LHCN-M2 (cell line): ENCODE data around the gene HBS1L. TPM values are rescaled to one million over a fixed set of nuclear protein-coding genes. Genes with fewer than 3 reads are reported as not detected.

Experiments
- DNase-seq: peaks from one replicate; pipeline ENCODE4 v3.0.0-alpha.2; 2012; ENCODE audit warnings: low read depth
- polyA plus RNA-seq: library from polyadenylated mRNA; unstranded; fragments of >200 nt; gene quantifications from one replicate; pipeline ENCODE4 v1.2.1, GENCODE V29; 2012; ENCODE audit warnings: missing spikeins
- total RNA-seq: library from RNA; depleted of rRNA; stranded (reverse); fragments of >200 nt; gene quantifications from 2 replicates; pipeline ENCODE4 v1.2.3, GENCODE V29; 2014; rRNA removed

HBS1L gene
- total RNA-seq, result 125 TPM in 2 replicates
- polyA plus RNA-seq, result 42.8 TPM

DNA sequence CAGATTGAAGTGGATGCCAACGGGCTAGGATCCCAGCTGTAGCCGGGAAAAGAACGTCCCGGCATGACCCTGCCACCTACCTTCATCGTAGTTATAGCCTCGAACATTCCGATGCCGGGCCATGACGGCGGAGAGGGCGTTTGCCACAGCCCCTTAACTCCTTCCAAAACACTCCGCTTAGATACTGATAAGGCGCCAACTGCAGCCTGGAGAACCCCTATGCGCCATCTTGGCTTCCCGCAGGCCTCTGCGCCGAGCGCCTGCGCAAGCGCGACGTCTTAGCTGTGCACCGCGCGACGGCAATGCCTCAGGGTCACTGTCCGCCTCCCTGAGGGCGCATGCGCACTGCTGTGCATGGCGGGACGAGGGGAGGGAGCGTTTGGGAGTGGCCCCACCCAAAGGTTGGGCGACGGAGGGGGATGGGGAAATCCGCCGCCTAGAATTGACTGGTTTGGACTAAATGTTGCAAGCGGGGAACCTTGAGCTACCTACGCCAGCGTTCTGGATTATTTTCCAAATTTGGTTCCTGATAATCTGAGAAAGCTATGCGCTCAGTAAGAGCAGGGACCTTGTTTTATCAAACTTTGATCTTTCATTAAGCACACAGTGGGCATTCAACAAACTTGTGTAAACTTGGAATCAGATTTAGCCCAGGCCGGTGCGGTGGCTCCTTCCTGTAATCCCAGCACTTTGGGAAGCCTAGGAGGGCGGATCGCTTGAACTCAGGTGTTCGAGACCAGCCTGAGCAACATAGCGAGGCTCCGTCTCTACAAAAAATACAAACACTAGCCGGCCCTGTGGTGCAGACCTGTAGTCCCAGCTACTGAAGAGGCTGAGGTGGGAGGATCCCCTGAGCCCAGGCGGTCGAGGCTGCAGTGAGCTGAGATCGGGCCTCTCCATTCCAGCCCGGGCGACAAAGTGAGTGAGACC lies at the start of gene HBS1L:
Gene HBS1L (minus strand): TSS at position 254 of the 930 bp plus-strand sequence. CDS start 131 bp downstream, at position 123.
- peak; percentile 96 for DNase-seq

- no peak for DNase-seq
Measured at GRCh38 chr6:135104199-135104598, 49.6 kb upstream of the HBS1L start.

DNA sequence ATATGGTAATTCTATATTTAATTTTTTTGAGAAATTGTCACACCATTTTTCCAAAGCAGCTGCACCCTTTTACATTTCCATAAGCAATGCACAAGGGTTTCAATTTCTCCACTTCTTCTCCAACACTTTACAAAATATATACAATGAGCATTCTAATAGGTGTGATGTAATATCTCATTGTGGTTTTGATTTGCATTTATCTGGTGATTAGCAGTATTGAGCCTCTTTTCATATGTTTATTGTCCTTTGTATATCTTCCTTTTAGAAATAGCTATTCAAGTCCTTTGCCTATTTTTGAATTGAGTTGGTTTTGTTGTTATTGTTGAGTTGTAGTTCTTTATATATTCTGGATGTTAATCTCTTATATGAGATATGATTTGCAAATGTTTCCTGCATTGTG lies 47.6 kb upstream of the HBS1L start:
- DNase-seq, result no peak

- no peak for DNase-seq
Measured at GRCh38 chr6:135097172-135097571, 42.5 kb upstream of the HBS1L start.

DNA sequence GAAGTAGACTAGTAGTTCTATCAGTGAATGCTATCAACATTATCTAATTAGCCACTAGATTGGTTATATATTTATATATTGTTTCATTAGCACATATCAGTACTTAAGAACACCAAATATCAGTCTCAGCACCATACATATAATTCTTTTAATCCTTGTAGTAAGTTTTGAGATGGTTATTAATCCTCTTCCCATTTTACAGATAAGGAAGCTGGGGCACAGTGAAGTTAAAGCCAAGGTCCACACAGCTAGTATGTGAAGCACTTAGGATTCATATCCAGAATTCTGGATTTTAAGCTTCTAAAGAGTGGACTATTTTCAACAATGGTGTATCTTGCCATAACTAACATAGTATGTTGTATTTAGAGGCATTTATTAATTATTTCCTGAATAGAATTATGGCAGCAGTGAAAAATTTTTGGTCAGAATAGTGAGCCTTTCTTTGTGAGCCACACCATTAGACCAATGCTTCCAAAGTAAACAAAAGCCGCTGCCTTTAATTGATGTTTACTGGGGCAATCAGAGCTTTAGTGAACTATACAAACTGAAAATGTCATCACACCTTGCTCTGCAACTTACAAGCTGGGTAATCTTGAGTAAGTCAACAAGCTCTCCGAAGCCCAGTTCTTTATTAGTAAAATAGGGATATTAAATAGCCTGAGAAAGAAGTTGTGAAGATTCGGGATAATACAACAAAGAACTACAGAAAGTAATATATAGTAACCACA lies 41.9 kb upstream of the HBS1L start:
- DNase-seq, result no peak

DNA sequence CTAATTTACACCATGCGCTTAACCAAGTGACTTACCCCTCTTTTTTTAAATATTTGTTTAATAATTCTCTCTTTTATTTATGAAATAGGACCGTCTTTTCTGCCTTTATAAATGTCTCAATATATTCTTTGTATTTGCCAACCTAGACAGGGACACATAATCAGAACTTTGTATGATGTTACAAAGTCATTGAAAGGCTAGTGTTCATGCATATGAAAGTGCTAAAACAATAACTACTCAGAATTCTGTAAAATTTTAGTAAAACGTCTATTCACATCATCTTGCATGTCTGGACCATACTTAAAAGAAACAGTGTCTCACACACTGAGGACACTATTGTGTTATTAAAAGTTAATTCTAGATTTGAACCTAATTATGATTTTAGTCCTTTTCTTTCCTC lies 41.1 kb upstream of the HBS1L start:
- DNase-seq, result no peak

DNA sequence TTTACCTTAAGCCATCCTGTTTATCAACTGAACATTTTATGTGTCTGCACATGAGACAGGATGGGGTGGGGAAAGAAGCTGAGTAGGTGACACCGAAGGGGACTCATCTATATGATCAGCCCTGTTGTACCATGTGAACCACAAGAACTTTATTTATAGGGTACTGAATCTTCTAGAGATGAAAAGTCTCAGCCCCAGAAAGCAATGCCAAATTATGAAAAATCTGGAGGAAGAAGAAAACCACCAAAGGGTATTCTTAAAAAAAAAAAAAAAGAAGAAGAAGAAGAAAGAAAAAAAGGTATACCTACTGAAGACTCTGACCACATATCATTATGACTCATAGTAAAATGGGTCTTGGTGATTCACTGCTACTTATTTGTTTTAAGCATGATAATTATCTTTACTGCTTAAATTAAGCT lies 39.8 kb upstream of the HBS1L start:
- no peak for DNase-seq

DNA sequence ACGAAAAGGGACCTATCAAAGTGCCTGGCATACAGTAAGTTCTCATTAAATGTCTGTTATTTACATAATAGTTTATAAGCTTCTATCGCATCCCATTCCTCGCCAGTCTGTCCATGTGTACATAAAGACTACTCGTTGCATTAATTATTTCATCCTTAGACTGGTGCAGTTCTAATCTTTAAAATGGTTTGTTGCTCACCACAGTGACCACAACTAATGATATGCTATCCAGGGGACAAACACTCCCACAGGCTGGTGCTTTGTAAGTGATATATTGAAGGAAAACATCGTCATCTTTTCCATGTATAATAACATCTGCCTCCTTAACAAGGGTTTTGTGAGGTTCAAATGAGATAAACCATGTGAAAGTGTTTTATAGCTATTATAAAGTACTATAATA lies 39.0 kb upstream of the HBS1L start:
- DNase-seq, result no peak

- no peak for DNase-seq
Measured at GRCh38 chr6:135092724-135093123, 38.1 kb upstream of the HBS1L start.

DNA sequence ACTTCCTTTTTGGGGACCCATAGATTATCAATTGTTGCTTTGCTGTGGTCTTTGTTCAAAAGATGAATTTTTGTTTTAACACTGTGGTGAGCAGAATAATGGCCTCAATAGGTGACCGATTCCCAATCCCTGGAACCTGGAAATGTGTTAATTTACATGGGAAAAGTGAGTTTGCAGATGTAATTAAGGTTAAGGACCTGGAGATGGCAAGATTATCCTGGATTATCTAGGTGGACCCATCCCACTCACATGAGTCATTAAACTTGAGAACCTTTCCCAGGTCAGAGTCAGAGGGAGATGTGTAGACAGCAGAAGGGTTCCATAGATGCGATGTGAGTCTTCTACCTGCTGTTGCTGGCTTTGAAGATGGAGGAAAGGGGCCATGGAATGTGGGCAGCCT lies 36.2 kb upstream of the HBS1L start:
- DNase-seq, result no peak

- DNase-seq, result no peak
Measured at GRCh38 chr6:135089901-135090300, 35.3 kb upstream of the HBS1L start.

GRCh38 chr6:135088818-135089809 lies 34.5 kb upstream of the HBS1L start:
- peak; percentile 81 for DNase-seq

- DNase-seq, result no peak
Measured at GRCh38 chr6:135088281-135088680, 33.7 kb upstream of the HBS1L start.

GRCh38 chr6:135087803-135088202 lies 33.2 kb upstream of the HBS1L start:
- DNase-seq, result peak; percentile 60

GRCh38 chr6:135087403-135087802 lies 32.8 kb upstream of the HBS1L start:
- DNase-seq, result no peak

DNA sequence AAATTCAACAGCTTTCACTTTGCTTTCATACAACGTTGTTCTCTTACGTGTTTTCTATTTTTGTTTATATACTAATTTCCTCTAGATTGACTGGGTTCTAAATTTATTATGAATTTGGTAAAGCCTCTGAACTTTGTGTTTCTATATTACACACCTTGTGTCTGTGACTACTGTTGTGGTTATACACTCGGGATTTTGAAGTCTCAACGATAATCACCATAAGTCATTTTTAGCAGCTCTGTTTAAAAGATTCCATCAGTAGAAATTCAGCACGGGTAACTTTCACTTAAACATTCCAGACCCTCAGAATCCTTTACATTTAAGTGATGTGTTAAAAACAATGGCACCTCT lies 31.8 kb upstream of the HBS1L start:
- no peak for DNase-seq

GRCh38 chr6:135085700-135086413 lies 31.2 kb upstream of the HBS1L start:
- no peak for DNase-seq

DNA sequence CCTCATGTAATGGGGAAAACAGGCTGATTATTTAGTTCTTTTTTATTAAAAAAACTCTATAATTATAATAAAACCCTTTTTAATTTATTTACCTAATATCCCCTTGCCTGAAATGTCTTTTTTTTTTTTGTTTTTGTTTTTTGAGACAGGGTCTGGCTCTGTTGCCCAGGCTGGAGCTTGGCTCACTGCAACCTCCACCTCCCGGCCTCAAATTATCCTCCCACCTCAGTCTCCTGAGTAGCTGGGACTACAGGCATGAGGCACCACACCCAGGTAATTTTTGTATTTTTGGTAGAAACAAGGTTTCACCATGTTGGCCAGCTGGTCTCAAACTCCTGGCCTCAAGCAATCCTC lies 30.3 kb upstream of the HBS1L start:
- no peak for DNase-seq

GRCh38 chr6:135084001-135084915 lies 29.6 kb upstream of the HBS1L start:
- DNase-seq, result no peak

- no peak for DNase-seq
Measured at GRCh38 chr6:135081966-135082365, 27.3 kb upstream of the HBS1L start.
